HL-60 (cell line): Measurements from ENCODE around the gene JMJD7.

ENCODE experiments used
- GABPA ChIP-seq: IDR thresholded peaks from 2 replicates; pipeline ENCODE4 v1.6.1; 2012; ENCODE audit warnings: low read depth
- POLR2AphosphoS5 ChIP-seq: IDR thresholded peaks from 2 replicates; pipeline ENCODE4 v1.6.1; 2012; ENCODE audit warnings: low read depth
- SPI1 ChIP-seq: IDR thresholded peaks from 2 replicates; pipeline ENCODE4 v1.6.1; 2012; ENCODE audit warnings: low read depth, mild to moderate bottlenecking, borderline replicate concordance
- TF ChIP-seq, protein P1 (sequence below): IDR thresholded peaks from one replicate; pipeline ENCODE4 v1.5.1; 2011; ENCODE audit warnings: low read length, control low read depth, inconsistent platforms; ENCODE audit not compliant: insufficient read depth
- TF ChIP-seq, protein P2 (sequence below): IDR thresholded peaks from 2 replicates; pipeline ENCODE4 v1.6.1; 2012; ENCODE audit warnings: low read depth; ENCODE audit not compliant: insufficient replicate concordance

DNA sequence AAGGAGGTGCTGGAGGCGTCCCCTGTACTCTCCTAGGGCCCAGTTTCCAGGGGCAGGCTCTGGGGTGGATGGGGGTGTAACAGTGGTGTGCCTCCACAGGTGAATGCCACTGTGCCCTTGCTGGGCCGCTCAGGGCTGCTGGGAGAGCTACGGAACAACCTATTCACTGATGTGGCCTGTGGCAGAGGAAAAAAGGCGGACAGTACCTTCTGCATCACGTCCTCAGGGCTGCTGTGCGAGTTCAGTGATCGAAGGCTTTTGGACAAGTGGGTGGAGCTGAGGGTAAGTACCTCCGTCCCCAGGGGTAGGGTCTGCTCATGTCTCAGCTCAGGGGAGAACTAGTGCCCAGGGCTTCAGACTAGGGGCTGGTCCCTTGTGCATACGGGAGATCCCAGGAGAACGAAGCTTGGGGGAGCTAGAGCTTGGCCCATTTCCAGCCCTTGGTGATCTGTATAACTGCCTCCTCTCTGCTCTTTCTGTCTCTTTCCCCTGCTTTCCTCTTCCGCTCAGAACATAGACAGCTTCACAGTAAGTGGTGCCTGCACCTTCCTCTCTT is 15.0 kb upstream of the JMJD7 start:
- TF ChIP-seq, protein P1, sequence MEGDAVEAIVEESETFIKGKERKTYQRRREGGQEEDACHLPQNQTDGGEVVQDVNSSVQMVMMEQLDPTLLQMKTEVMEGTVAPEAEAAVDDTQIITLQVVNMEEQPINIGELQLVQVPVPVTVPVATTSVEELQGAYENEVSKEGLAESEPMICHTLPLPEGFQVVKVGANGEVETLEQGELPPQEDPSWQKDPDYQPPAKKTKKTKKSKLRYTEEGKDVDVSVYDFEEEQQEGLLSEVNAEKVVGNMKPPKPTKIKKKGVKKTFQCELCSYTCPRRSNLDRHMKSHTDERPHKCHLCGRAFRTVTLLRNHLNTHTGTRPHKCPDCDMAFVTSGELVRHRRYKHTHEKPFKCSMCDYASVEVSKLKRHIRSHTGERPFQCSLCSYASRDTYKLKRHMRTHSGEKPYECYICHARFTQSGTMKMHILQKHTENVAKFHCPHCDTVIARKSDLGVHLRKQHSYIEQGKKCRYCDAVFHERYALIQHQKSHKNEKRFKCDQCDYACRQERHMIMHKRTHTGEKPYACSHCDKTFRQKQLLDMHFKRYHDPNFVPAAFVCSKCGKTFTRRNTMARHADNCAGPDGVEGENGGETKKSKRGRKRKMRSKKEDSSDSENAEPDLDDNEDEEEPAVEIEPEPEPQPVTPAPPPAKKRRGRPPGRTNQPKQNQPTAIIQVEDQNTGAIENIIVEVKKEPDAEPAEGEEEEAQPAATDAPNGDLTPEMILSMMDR: no peak
- no peak for TF ChIP-seq POLR2AphosphoS5
- TF ChIP-seq, protein P2, sequence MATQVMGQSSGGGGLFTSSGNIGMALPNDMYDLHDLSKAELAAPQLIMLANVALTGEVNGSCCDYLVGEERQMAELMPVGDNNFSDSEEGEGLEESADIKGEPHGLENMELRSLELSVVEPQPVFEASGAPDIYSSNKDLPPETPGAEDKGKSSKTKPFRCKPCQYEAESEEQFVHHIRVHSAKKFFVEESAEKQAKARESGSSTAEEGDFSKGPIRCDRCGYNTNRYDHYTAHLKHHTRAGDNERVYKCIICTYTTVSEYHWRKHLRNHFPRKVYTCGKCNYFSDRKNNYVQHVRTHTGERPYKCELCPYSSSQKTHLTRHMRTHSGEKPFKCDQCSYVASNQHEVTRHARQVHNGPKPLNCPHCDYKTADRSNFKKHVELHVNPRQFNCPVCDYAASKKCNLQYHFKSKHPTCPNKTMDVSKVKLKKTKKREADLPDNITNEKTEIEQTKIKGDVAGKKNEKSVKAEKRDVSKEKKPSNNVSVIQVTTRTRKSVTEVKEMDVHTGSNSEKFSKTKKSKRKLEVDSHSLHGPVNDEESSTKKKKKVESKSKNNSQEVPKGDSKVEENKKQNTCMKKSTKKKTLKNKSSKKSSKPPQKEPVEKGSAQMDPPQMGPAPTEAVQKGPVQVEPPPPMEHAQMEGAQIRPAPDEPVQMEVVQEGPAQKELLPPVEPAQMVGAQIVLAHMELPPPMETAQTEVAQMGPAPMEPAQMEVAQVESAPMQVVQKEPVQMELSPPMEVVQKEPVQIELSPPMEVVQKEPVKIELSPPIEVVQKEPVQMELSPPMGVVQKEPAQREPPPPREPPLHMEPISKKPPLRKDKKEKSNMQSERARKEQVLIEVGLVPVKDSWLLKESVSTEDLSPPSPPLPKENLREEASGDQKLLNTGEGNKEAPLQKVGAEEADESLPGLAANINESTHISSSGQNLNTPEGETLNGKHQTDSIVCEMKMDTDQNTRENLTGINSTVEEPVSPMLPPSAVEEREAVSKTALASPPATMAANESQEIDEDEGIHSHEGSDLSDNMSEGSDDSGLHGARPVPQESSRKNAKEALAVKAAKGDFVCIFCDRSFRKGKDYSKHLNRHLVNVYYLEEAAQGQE: no peak
- TF ChIP-seq GABPA: no peak
- TF ChIP-seq SPI1: no peak
